Measurements from ENCODE around the gene GALM.

The GALM gene

GRCh38 chr2:38722271-38723061 lies 56.6 kb downstream of the GALM start:
- TF ChIP-seq POLR2AphosphoS5 (IDR thresholded peaks at IDR 0.05; ENCODE audit: low read depth, low read length) (no peak), TAF1 (IDR thresholded peaks at IDR 0.05; ENCODE audit: borderline replicate concordance, insufficient read depth, low read length) (no peak), REST (IDR thresholded peaks at IDR 0.05; ENCODE audit: insufficient read depth in 1 of 2, low read depth in 2 of 2, low read length in 2 of 2) (no peak), FOXP2 (optimal IDR thresholded peaks at IDR 0.05; ENCODE audit: borderline replicate concordance, extremely low read depth, extremely low read length, insufficient read depth) (no peak), SIN3A (IDR thresholded peaks at IDR 0.05; ENCODE audit: borderline replicate concordance, insufficient read depth, low read length) (no peak)

GRCh38 chr2:38723173-38723572 lies 57.3 kb downstream of the GALM start:
- no peak for TF ChIP-seq TAF1 (IDR thresholded peaks at IDR 0.05; ENCODE audit: borderline replicate concordance, insufficient read depth, low read length)
- TF ChIP-seq POLR2AphosphoS5 (IDR thresholded peaks at IDR 0.05; ENCODE audit: low read depth, low read length): no peak

GRCh38 chr2:38727661-38728060 lies 61.7 kb downstream of the GALM start:
- no peak for TF ChIP-seq FOXP2 (optimal IDR thresholded peaks at IDR 0.05; ENCODE audit: borderline replicate concordance, extremely low read depth, extremely low read length, insufficient read depth)

- TF ChIP-seq POLR2AphosphoS5 (IDR thresholded peaks at IDR 0.05; ENCODE audit: low read depth, low read length) (no peak), SIN3A (IDR thresholded peaks at IDR 0.05; ENCODE audit: borderline replicate concordance, insufficient read depth, low read length) (no peak), TAF1 (IDR thresholded peaks at IDR 0.05; ENCODE audit: borderline replicate concordance, insufficient read depth, low read length) (no peak), FOXP2 (optimal IDR thresholded peaks at IDR 0.05; ENCODE audit: borderline replicate concordance, extremely low read depth, extremely low read length, insufficient read depth) (no peak), REST (IDR thresholded peaks at IDR 0.05; ENCODE audit: insufficient read depth in 1 of 2, low read depth in 2 of 2, low read length in 2 of 2) (no peak)
Observed at GRCh38 chr2:38728694-38729093, 62.8 kb downstream of the GALM start.

GRCh38 chr2:38731090-38731489 lies 65.2 kb downstream of the GALM start:
- no peak for TF ChIP-seq REST (IDR thresholded peaks at IDR 0.05; ENCODE audit: insufficient read depth in 1 of 2, low read depth in 2 of 2, low read length in 2 of 2)

- TF ChIP-seq POLR2AphosphoS5 (IDR thresholded peaks at IDR 0.05; ENCODE audit: low read depth, low read length) (no peak), REST (IDR thresholded peaks at IDR 0.05; ENCODE audit: insufficient read depth in 1 of 2, low read depth in 2 of 2, low read length in 2 of 2) (no peak), FOXP2 (optimal IDR thresholded peaks at IDR 0.05; ENCODE audit: borderline replicate concordance, extremely low read depth, extremely low read length, insufficient read depth) (no peak), SIN3A (IDR thresholded peaks at IDR 0.05; ENCODE audit: borderline replicate concordance, insufficient read depth, low read length) (no peak), TAF1 (IDR thresholded peaks at IDR 0.05; ENCODE audit: borderline replicate concordance, insufficient read depth, low read length) (no peak)
Observed at GRCh38 chr2:38731684-38732221, 65.8 kb downstream of the GALM start.

All from PFSK-1 (cell line).